ENCODE data around the gene PPP5C. TPM values are rescaled to one million over a fixed set of nuclear protein-coding genes. Genes with fewer than 3 reads are reported as not detected.

The PPP5C gene
- total and polyA plus RNA-seq, 3 donors from 2014 or later = 49.1 to 72.8 (median 71.7) TPM

DNA sequence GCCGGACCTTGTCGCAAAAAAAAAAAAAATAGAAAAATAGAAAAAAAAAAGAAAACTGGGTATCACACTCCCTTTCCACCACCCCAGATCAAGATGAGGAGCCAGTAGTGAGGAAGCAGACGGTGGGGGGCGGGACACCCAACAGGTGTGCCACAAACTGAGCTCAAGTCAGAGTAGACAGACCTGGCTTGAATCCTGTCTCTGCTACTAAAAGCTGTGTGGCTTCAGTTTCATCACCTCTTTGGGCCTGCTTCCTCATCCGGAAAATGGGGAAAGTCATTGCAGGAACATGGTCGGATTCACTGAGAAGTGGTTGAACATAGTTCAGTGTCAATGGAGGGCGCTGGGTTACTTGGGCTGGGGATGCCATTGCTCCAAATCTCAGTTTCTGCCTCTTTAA, 47.2 kb upstream of the PPP5C start:
- H3K36me3 ChIP-seq (ENCODE audit: low read depth, missing control alignments) = no peaks in the 10 kb centered on the region
- H3K4me3 ChIP-seq = peak overlapping the region; percentile 56 to 68
- no peaks in the 10 kb centered on the region for H3K9me3 ChIP-seq
- intact Hi-C loops (cut with DNase I; ENCODE audit: low total_unique reads) = no loop called here
- WGBS, 2 donors = 61% methylated on average over 7 of the region's 7 CpGs
- H3K4me1 ChIP-seq = peaks cover 42% of the 10 kb centered on the region
- peak overlapping the region; percentile 89 to 90 for H3K27ac ChIP-seq
- no peak for TF ChIP-seq POLR2A (IDR thresholded peaks at IDR 0.05)
- TF ChIP-seq, protein P1, sequence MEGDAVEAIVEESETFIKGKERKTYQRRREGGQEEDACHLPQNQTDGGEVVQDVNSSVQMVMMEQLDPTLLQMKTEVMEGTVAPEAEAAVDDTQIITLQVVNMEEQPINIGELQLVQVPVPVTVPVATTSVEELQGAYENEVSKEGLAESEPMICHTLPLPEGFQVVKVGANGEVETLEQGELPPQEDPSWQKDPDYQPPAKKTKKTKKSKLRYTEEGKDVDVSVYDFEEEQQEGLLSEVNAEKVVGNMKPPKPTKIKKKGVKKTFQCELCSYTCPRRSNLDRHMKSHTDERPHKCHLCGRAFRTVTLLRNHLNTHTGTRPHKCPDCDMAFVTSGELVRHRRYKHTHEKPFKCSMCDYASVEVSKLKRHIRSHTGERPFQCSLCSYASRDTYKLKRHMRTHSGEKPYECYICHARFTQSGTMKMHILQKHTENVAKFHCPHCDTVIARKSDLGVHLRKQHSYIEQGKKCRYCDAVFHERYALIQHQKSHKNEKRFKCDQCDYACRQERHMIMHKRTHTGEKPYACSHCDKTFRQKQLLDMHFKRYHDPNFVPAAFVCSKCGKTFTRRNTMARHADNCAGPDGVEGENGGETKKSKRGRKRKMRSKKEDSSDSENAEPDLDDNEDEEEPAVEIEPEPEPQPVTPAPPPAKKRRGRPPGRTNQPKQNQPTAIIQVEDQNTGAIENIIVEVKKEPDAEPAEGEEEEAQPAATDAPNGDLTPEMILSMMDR (IDR thresholded peaks at IDR 0.05) = no peak
- DNase-seq = no peak
- H3K27me3 ChIP-seq = no peaks in the 10 kb centered on the region

DNA sequence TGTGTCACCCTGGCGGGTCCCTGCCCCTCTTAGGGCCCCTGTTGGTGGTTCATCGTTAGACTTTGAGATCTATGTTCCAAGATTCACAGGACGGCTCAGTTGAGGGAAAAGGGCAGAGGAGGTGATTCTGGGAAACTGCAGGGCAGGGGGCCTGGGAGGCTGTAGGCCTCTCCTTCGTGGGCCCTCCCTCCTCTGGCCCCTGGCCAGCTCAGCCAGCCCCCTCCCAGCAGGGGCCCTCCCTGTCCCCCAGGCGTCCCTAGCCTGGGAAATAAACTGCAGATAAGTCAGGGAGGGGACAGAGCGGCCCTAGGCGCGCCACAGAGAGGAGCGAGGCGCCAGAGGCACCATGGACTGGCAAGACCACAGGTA, 43.6 kb upstream of the PPP5C start:
- peaks cover 32% of the 10 kb centered on the region for H3K4me1 ChIP-seq
- intact Hi-C loops (cut with DNase I; ENCODE audit: low total_unique reads) = no loop called here
- DNase-seq = no peak
- 42 to 46% methylated on average over 6 to 10 of the region's 10 CpGs for WGBS, 2 donors
- H3K36me3 ChIP-seq (ENCODE audit: low read depth, missing control alignments) = no peaks in the 10 kb centered on the region
- H3K27ac ChIP-seq = peak overlapping the region; percentile 56 to 90
- H3K27me3 ChIP-seq = no peaks in the 10 kb centered on the region
- H3K9me3 ChIP-seq = no peaks in the 10 kb centered on the region
- no peak for TF ChIP-seq POLR2A (IDR thresholded peaks at IDR 0.05)
- TF ChIP-seq, protein P1 (IDR thresholded peaks at IDR 0.05) = no peak
- H3K4me3 ChIP-seq = peak overlapping the region; percentile 33 to 47

DNA sequence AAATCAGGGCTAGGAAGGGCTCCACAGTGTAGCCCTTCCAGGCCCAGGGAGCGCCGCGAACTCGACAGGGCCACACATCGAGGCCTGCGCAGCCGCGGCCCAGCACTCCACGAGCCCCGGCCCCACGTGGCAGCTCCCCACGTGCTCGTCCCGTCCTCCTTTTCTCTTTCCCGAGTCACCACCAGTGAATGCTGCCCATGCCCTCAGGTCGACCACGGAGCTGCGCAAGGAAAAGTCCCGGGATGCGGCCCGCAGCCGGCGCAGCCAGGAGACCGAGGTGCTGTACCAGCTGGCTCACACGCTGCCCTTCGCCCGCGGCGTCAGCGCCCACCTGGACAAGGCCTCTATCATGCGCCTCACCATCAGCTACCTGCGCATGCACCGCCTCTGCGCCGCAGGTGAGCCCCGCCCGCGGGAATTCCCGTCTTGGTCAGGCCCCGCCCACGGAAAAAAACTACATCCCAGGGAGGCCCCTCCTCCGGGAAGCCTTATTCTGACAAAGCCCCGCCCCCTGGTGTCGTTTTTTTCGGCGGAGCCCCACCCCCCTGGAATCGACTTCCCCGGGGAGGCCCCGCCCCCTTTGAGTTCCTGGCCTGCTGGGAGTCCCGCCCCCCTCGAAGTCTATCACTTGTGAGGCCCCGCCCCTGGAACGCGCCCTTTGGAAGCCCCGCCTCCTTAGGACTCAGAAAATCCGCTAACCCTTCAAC, 43.0 kb upstream of the PPP5C start:
- TF ChIP-seq POLR2A (IDR thresholded peaks at IDR 0.05) = no peak
- TF ChIP-seq, protein P1 (IDR thresholded peaks at IDR 0.05) = no peak
- peaks cover 28% of the 10 kb centered on the region for H3K4me1 ChIP-seq
- H3K36me3 ChIP-seq (ENCODE audit: low read depth, missing control alignments) = no peaks in the 10 kb centered on the region
- no peaks in the 10 kb centered on the region for H3K27me3 ChIP-seq
- peak overlapping the region; percentile 56 to 90 for H3K27ac ChIP-seq
- H3K9me3 ChIP-seq = no peaks in the 10 kb centered on the region
- intact Hi-C loops (cut with DNase I; ENCODE audit: low total_unique reads) = no loop called here
- DNase-seq = peak; percentile 89
- H3K4me3 ChIP-seq = peak overlapping the region; percentile 33 to 47
- 34 to 45% methylated on average over 23 to 46 of the region's 56 CpGs for WGBS, 2 donors

DNA sequence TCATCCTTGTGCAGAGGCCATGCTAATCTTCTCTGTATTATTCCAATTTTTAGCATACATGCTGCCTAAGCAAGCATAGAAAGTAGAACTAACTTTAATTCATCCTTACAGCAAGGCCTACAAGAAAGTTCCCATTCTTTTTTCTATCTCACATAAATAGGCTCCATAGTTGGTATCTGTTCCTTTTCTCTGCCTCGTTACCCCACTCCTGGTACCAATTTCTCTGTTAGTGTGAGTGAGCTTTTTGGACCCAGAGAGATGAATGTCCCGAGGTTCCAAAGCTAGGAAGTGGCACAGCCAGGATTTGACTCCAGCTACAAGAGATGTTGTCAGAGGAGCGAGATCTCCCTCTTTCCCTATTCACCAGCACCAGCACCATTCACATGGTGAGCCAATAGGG, 40.4 kb upstream of the PPP5C start:
- DNase-seq = no peak
- no peaks in the 10 kb centered on the region for H3K27me3 ChIP-seq
- 94 to 95% methylated on average over 3 of the region's 3 CpGs for WGBS, 2 donors
- intact Hi-C loops (cut with DNase I; ENCODE audit: low total_unique reads) = no loop called here
- H3K36me3 ChIP-seq (ENCODE audit: low read depth, missing control alignments) = no peaks in the 10 kb centered on the region
- no peak overlapping the region for H3K4me3 ChIP-seq
- H3K4me1 ChIP-seq = peaks cover 12% of the 10 kb centered on the region
- no peaks in the 10 kb centered on the region for H3K9me3 ChIP-seq
- no peak overlapping the region for H3K27ac ChIP-seq
- no peak for TF ChIP-seq POLR2A (IDR thresholded peaks at IDR 0.05)
- TF ChIP-seq, protein P1 (IDR thresholded peaks at IDR 0.05) = no peak

DNA sequence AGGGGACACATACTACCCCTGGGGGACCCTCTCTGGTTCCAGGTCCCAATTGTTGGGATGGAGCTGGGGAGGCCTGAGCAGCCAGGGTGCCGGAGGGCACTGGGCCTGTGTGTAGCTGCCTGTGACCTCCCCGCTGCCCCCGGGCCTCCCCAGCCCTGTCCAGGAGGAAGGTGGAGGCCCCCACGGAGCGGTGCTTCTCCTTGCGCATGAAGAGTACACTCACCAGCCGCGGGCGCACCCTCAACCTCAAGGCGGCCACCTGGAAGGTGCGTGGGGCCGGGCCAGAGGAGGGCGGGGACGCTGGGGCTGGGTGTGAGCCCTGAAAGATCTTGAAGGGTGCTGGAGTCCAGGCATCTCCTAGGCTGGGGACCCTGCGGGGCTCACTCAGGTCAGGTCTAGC, 38.4 kb upstream of the PPP5C start:
- H3K27me3 ChIP-seq = no peaks in the 10 kb centered on the region
- no peak for DNase-seq
- no peak for TF ChIP-seq POLR2A (IDR thresholded peaks at IDR 0.05)
- TF ChIP-seq, protein P1 (IDR thresholded peaks at IDR 0.05) = no peak
- H3K4me1 ChIP-seq = no peaks in the 10 kb centered on the region
- H3K9me3 ChIP-seq = no peaks in the 10 kb centered on the region
- intact Hi-C loops (cut with DNase I; ENCODE audit: low total_unique reads) = no loop called here
- H3K36me3 ChIP-seq (ENCODE audit: low read depth, missing control alignments) = no peaks in the 10 kb centered on the region
- H3K27ac ChIP-seq = no peak overlapping the region
- 73 to 98% methylated on average over 6 to 11 of the region's 15 CpGs for WGBS, 2 donors
- H3K4me3 ChIP-seq = no peak overlapping the region
